GM19238 (cell line): ENCODE results near the gene CUL3.
A peak's percentile ranks its signal among the peaks of the same experiment; 100 is the strongest.
"Not testable (repeated sequence)": the region's sequence is repeated elsewhere in the genome, so short reads cannot be mapped to it uniquely, and the experiment has no call there.

Experiments used
- DNase-seq: peaks from one replicate; pipeline ENCODE4 v3.0.0; 2011; ENCODE audit warnings: low spot score; ENCODE audit not compliant: insufficient read length

CUL3 gene

GRCh38 chr2:224585211-224586088, at the start of gene CUL3:
TSS of gene CUL3 (minus strand) at chr2:224585363. CDS start at chr2:224585009, 354 bp downstream.
- peak; percentile 83 for DNase-seq

GRCh38 chr2:224630659-224631550, 45.7 kb upstream of the CUL3 start:
- no peak for DNase-seq

GRCh38 chr2:224628416-224628815, 43.3 kb upstream of the CUL3 start:
- DNase-seq, result no peak

GRCh38 chr2:224626735-224627134, 41.6 kb upstream of the CUL3 start:
- no peak for DNase-seq

GRCh38 chr2:224613543-224614286, 28.6 kb upstream of the CUL3 start:
- no peak for DNase-seq

- DNase-seq, result no peak
Measured at GRCh38 chr2:224612578-224612977, 27.4 kb upstream of the CUL3 start.

- no peak for DNase-seq
Measured at GRCh38 chr2:224611938-224612337, 26.8 kb upstream of the CUL3 start.

GRCh38 chr2:224608104-224608503, 22.9 kb upstream of the CUL3 start:
- no peak for DNase-seq

- DNase-seq, result not testable (repeated sequence)
Measured at GRCh38 chr2:224603746-224604500, 18.8 kb upstream of the CUL3 start.

GRCh38 chr2:224602778-224603375, 17.7 kb upstream of the CUL3 start:
- not testable (repeated sequence) for DNase-seq

- no peak for DNase-seq
Measured at GRCh38 chr2:224601923-224602322, 16.8 kb upstream of the CUL3 start.

GRCh38 chr2:224598678-224599077, 13.5 kb upstream of the CUL3 start:
- no peak for DNase-seq

GRCh38 chr2:224596289-224596688, 11.1 kb upstream of the CUL3 start:
- DNase-seq, result no peak

- DNase-seq, result no peak
Measured at GRCh38 chr2:224595518-224595917, 10.4 kb upstream of the CUL3 start.

GRCh38 chr2:224594840-224595239, 9.7 kb upstream of the CUL3 start:
- DNase-seq, result no peak

GRCh38 chr2:224591220-224591619, 6.1 kb upstream of the CUL3 start:
- no peak for DNase-seq

GRCh38 chr2:224586127-224586695, 1.0 kb upstream of the CUL3 start:
- no peak for DNase-seq

GRCh38 chr2:224584785-224585210, 365 bp downstream of the CUL3 start:
- DNase-seq, result peak; percentile 63

GRCh38 chr2:224584111-224584784, 915 bp downstream of the CUL3 start:
- peak; percentile 13 for DNase-seq
